G401 (cell line): ENCODE results near the gene PKDCC. TPM values are rescaled to one million over a fixed set of nuclear protein-coding genes. Genes with fewer than 3 reads are reported as not detected.
"Not testable (repeated sequence)": the region's sequence is repeated elsewhere in the genome, so short reads cannot be mapped to it uniquely, and the experiment has no call there.

ENCODE experiments used
- DNase-seq: peaks from one replicate; pipeline ENCODE4 v3.0.0-alpha.2; 2015; ENCODE audit warnings: low spot score
- in situ Hi-C: cut with HindIII; loops from 2 replicates; pipeline ENCODE4 v1.10.0; 2016; ENCODE audit warnings: low sequenced_read_pairs, mixed read lengths
- total RNA-seq: library from RNA; depleted of rRNA; stranded (reverse); fragments of >200 nt; shearing (Covaris generic); gene quantifications from 2 replicates; pipeline ENCODE4 v1.2.3, GENCODE V29; 2014

PKDCC gene
- total RNA-seq, 1 experiment from 2014 or later, result 36.9 TPM

- in situ Hi-C loops, result no loop called here
- no peak for DNase-seq
Measured at GRCh38 chr2:42059261-42059898, 11.6 kb downstream of the PKDCC start.

- in situ Hi-C loops, result no loop called here
- DNase-seq, result no peak
Measured at GRCh38 chr2:42060028-42060427, 12.2 kb downstream of the PKDCC start.

- in situ Hi-C loops, result no loop called here
- no peak for DNase-seq
Measured at GRCh38 chr2:42060718-42061619, 13.1 kb downstream of the PKDCC start.

- in situ Hi-C loops, result no loop called here
- no peak for DNase-seq
Measured at GRCh38 chr2:42061839-42062238, 14.0 kb downstream of the PKDCC start.

- no peak for DNase-seq
- in situ Hi-C loops, result no loop called here
Measured at GRCh38 chr2:42063431-42064171, 15.8 kb downstream of the PKDCC start.

- no peak for DNase-seq
- in situ Hi-C loops, result no loop called here
Measured at GRCh38 chr2:42064417-42064942, 16.7 kb downstream of the PKDCC start.

GRCh38 chr2:42065753-42066152, 17.9 kb downstream of the PKDCC start:
- DNase-seq, in situ Hi-C loops: not testable (repeated sequence)

- DNase-seq, in situ Hi-C loops: not testable (repeated sequence)
Measured at GRCh38 chr2:42067001-42067400, 19.2 kb downstream of the PKDCC start.

GRCh38 chr2:42067521-42067920, 19.7 kb downstream of the PKDCC start:
- no peak for DNase-seq
- in situ Hi-C loops, result no loop called here

- no peak for DNase-seq
- in situ Hi-C loops, result no loop called here
Measured at GRCh38 chr2:42068571-42069178, 20.9 kb downstream of the PKDCC start.

- in situ Hi-C loops, result no loop called here
Measured at GRCh38 chr2:42069568-42069967, 21.7 kb downstream of the PKDCC start.

GRCh38 chr2:42071791-42072190, 24.0 kb downstream of the PKDCC start:
- in situ Hi-C loops, result no loop called here
- no peak for DNase-seq

More at GRCh38 chr2:42069568-42069967, 21.7 kb downstream of the PKDCC start:
- DNase-seq, result no peak

GRCh38 chr2:42072349-42073118, 24.7 kb downstream of the PKDCC start:
- in situ Hi-C loops, result no loop called here
- DNase-seq, result no peak

- no peak for DNase-seq
- in situ Hi-C loops, result no loop called here
Measured at GRCh38 chr2:42073739-42074503, 26.1 kb downstream of the PKDCC start.

- in situ Hi-C loops, result loop anchor here (25.0 kb wide), 1 partner anchor 212 kb away; no protein-coding TSS in a partner anchor
- DNase-seq, result no peak
Measured at GRCh38 chr2:42074661-42075060, 26.8 kb downstream of the PKDCC start.

GRCh38 chr2:42076357-42077225, 28.8 kb downstream of the PKDCC start:
- in situ Hi-C loops, result loop anchor here (25.0 kb wide), 1 partner anchor 214 kb away; no protein-coding TSS in a partner anchor
- DNase-seq, result no peak

- DNase-seq, result no peak
- in situ Hi-C loops, result loop anchor here (25.0 kb wide), 1 partner anchor 215 kb away; no protein-coding TSS in a partner anchor
Measured at GRCh38 chr2:42077343-42077742, 29.5 kb downstream of the PKDCC start.
